ENCODE measurements around the gene MYH16.

Gene MYH16

DNA sequence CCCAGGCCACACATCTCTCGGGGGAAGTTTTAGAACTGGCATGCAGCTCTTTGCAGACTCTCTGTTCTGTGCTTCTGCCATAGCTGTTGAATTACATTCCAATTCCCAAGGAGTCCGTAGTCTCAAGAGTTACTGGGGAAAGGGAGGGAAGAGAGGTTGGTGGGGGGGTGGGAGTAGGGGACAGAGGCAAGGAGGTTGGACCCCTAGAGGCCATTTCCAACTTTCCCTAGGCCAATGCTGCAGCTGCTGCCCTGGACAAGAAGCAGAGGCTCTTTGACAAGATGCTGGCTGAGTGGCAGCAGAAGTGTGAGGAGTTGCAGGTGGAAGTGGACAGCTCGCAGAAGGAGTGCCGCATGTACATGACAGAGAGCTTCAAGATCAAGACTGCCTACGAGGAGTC is 23.8 kb downstream of the MYH16 start:
- in situ Hi-C loops (cut with MboI; ENCODE audit: low sequenced_read_pairs, unreplicated experiment) = no loop called here
- no peak for DNase-seq (ENCODE audit: low spot score)
- TF ChIP-seq CTCF (IDR thresholded peaks at IDR 0.05; ENCODE audit: borderline replicate concordance, control extremely low read depth, extremely low read depth, insufficient read depth, missing control alignments) = no peak

DNA sequence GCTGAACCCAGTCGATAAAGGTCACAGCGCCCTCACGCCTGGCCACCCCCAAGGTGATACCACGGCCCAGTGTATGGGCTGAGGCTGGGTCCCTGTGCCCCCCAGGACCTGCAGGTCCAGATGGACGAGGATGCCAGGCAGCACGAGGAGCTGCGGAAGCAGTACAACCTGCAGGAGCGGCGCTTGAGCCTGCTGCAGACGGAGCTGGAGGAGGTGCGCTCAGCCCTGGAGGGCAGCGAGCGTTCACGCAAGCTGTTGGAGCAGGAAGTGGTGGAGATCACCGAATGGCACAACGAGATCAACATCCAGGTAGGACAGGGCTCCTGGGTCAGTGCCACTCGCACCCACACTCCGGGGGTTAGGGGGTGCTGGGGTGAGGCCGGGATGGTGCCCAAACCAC is 28.9 kb downstream of the MYH16 start:
- TF ChIP-seq CTCF (IDR thresholded peaks at IDR 0.05; ENCODE audit: borderline replicate concordance, control extremely low read depth, extremely low read depth, insufficient read depth, missing control alignments) = no peak
- in situ Hi-C loops (cut with MboI; ENCODE audit: low sequenced_read_pairs, unreplicated experiment) = no loop called here
- no peak for DNase-seq (ENCODE audit: low spot score)

GRCh38 chr7:99305473-99306260 is 33.0 kb downstream of the MYH16 start:
- no peak for TF ChIP-seq CTCF (IDR thresholded peaks at IDR 0.05; ENCODE audit: borderline replicate concordance, control extremely low read depth, extremely low read depth, insufficient read depth, missing control alignments)
- DNase-seq (ENCODE audit: low spot score) = no peak
- in situ Hi-C loops (cut with MboI; ENCODE audit: low sequenced_read_pairs, unreplicated experiment) = no loop called here

DNA sequence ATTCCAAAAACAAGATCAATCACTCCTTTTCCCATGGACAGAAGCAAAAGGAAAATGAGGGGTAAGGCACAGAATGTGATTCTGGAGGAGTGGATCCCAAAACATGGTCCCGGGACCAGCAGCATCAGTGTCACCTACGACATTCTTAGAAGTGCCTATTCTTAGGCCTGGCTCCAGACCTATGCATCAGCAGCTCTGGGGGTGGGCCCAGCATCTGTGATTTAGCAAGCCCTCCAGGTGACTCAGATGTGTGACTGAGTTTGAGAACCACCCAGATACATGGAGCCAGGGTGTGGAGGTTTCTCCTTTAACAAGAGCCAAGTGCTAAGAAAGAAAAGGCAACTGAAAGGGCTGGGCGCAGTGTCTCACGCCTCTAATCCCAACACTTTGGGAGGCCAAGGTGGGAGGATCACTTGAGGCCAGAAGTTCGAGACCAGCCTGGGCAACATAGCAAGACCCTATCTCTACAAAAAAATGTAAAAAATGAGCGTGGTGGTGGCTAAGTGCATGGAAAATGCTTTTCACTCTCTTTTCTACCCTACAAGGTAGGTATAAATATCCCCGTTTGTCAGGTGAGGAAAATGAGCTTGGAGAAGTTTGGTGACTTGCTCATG is 35.9 kb downstream of the MYH16 start:
- in situ Hi-C loops (cut with MboI; ENCODE audit: low sequenced_read_pairs, unreplicated experiment) = no loop called here
- no peak for DNase-seq (ENCODE audit: low spot score)

GRCh38 chr7:99309111-99309510 is 36.5 kb downstream of the MYH16 start:
- in situ Hi-C loops (cut with MboI; ENCODE audit: low sequenced_read_pairs, unreplicated experiment) = no loop called here
- no peak for TF ChIP-seq CTCF (IDR thresholded peaks at IDR 0.05; ENCODE audit: borderline replicate concordance, control extremely low read depth, extremely low read depth, insufficient read depth, missing control alignments)
- DNase-seq (ENCODE audit: low spot score) = no peak

More for the DNA sequence above, 35.9 kb downstream of the MYH16 start:
- no peak for TF ChIP-seq CTCF (IDR thresholded peaks at IDR 0.05; ENCODE audit: borderline replicate concordance, control extremely low read depth, extremely low read depth, insufficient read depth, missing control alignments)

DNA sequence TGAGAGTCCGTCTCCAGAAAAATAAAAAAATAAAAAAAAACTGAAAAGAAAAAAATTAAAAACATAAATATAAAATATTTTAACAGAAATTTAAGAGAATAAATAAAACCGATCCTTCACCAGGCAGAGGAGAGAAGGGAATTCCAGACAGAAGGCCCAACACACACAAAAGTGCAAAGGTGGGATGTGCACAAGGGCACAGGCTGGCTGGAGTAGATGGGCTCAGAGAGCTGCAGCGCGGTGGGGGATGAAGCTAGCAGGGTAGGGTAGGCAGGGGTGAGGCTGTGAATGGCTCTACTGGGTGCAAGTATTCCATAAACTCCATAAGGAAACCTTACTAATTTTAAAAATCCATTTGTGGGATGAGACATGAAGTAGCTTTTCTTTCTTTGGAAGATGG is 37.4 kb downstream of the MYH16 start:
- DNase-seq (ENCODE audit: low spot score) = no peak
- in situ Hi-C loops (cut with MboI; ENCODE audit: low sequenced_read_pairs, unreplicated experiment) = loop anchor here (5.0 kb wide), 1 partner anchor 268 kb away; no protein-coding TSS in a partner anchor
- no peak for TF ChIP-seq CTCF (IDR thresholded peaks at IDR 0.05; ENCODE audit: borderline replicate concordance, control extremely low read depth, extremely low read depth, insufficient read depth, missing control alignments)
